GM23338 (cell line): ENCODE results near the gene MAGI1. TPM values are rescaled to one million over a fixed set of nuclear protein-coding genes. Genes with fewer than 3 reads are reported as not detected.
A peak's percentile ranks its signal among the peaks of the same experiment; 100 is the strongest.

Experiments
- ATAC-seq: fragments of 200-7000 bp; cut with Tn5 transposase; 3 replicates; pipeline ENCODE4 v1.9.1; 2020
- DNase-seq: peaks from one replicate; pipeline ENCODE4 v3.0.0-alpha.2; 2015; ENCODE audit warnings: low spot score
- H2AFZ ChIP-seq: fragments of 200-600 bp; sonication (generic); 2 replicates; pipeline ENCODE4 v1.8.0; 2016; ENCODE audit warnings: antibody characterized with exemption, mild to moderate bottlenecking, moderate library complexity
- H3F3A ChIP-seq: fragments of 200-600 bp; sonication (generic); replicated peaks from 2 replicates; pipeline ENCODE4 v1.8.0; 2017; ENCODE audit warnings: antibody characterized with exemption, mixed run types, low read depth
- H3K27ac ChIP-seq: fragments of 200-600 bp; sonication (generic); 2 replicates; pipeline ENCODE4 v1.6.1; 2016; ENCODE audit warnings: low read depth
- H3K27me3 ChIP-seq: fragments of 200-600 bp; sonication (generic); 2 replicates; pipeline ENCODE4 v1.8.0; 2016; ENCODE audit warnings: mild to moderate bottlenecking, mixed run types, moderate library complexity; ENCODE audit not compliant: insufficient read depth
- H3K36me3 ChIP-seq: fragments of 200-600 bp; sonication (generic); 2 replicates; pipeline ENCODE4 v1.8.0; 2016; ENCODE audit warnings: mild to moderate bottlenecking; ENCODE audit not compliant: insufficient read depth
- H3K4me1 ChIP-seq: fragments of 200-600 bp; sonication (generic); 2 replicates; pipeline ENCODE4 v1.8.0; 2016; ENCODE audit warnings: mild to moderate bottlenecking, moderate library complexity; ENCODE audit not compliant: insufficient read depth
- H3K4me2 ChIP-seq: fragments of 200-600 bp; sonication (generic); 2 replicates; pipeline ENCODE4 v1.7.1; 2017; ENCODE audit warnings: mixed run types
- H3K4me3 ChIP-seq: fragments of 200-600 bp; sonication (generic); 2 replicates; pipeline ENCODE4 v1.6.1; 2016; ENCODE audit warnings: mixed run types
- H3K79me2 ChIP-seq: fragments of 200-600 bp; sonication (generic); replicated peaks from 2 replicates; pipeline ENCODE4 v1.8.0; 2017; ENCODE audit warnings: mild to moderate bottlenecking; ENCODE audit not compliant: insufficient read depth
- H3K9me2 ChIP-seq: fragments of 200-600 bp; sonication (generic); 2 replicates; pipeline ENCODE4 v1.8.0; 2017; ENCODE audit not compliant: insufficient read depth
- H4K20me1 ChIP-seq: fragments of 200-600 bp; sonication (generic); replicated peaks from 2 replicates; pipeline ENCODE4 v1.8.0; 2017; ENCODE audit warnings: mild to moderate bottlenecking; ENCODE audit not compliant: insufficient read depth
- H3K27ac Mint-ChIP-seq: 2 replicates; pipeline ENCODE4 v1.8.0; 2020; ENCODE audit warnings: inconsistent platforms, mild to moderate bottlenecking, moderate library complexity, mixed read lengths
- H3K27me3 Mint-ChIP-seq: 3 replicates; pipeline ENCODE4 v1.8.0; 2022; ENCODE audit warnings: low read depth, mild to moderate bottlenecking, moderate library complexity, mixed read lengths, inconsistent platforms; ENCODE audit not compliant: insufficient read depth, poor library complexity
- H3K36me3 Mint-ChIP-seq: 3 replicates; pipeline ENCODE4 v1.8.0; 2021; ENCODE audit warnings: low read depth, mild to moderate bottlenecking, inconsistent platforms, moderate library complexity, mixed read lengths
- H3K4me1 Mint-ChIP-seq: 3 replicates; pipeline ENCODE4 v1.8.0; 2020; ENCODE audit warnings: mild to moderate bottlenecking, inconsistent platforms, mixed read lengths
- H3K4me3 Mint-ChIP-seq: 3 replicates; pipeline ENCODE4 v1.8.0; 2021; ENCODE audit warnings: moderate library complexity, mild to moderate bottlenecking, inconsistent platforms, mixed read lengths
- H3K9me3 Mint-ChIP-seq: 3 replicates; pipeline ENCODE4 v1.8.0; 2020; ENCODE audit warnings: moderate library complexity, mild to moderate bottlenecking, inconsistent platforms, mixed read lengths
- EZH2 ChIP-seq: fragments of 200-600 bp; sonication (generic); IDR thresholded peaks from one replicate; pipeline ENCODE4 v1.8.0; 2017; ENCODE audit warnings: antibody characterized with exemption, mild to moderate bottlenecking, low read depth; ENCODE audit not compliant: unreplicated experiment
- JUNB ChIP-seq: IDR thresholded peaks from one replicate; pipeline ENCODE4 v1.6.1; 2016; ENCODE audit warnings: antibody characterized with exemption; ENCODE audit not compliant: unreplicated experiment
- STAT1 ChIP-seq: IDR thresholded peaks from one replicate; pipeline ENCODE4 v1.6.1; 2016; ENCODE audit warnings: antibody characterized with exemption; ENCODE audit not compliant: unreplicated experiment
- ZNF114 ChIP-seq: fragments of 250-450 bp; sonication (Bioruptor Pico); IDR thresholded peaks from 2 replicates; pipeline ENCODE4 v1.5.0; 2020; ENCODE audit warnings: mild to moderate bottlenecking, moderate library complexity
- polyA plus RNA-seq: library from polyadenylated mRNA; unstranded; fragments of >200 nt; fragmentation: Nextera tagmentation; extraction: Ambion mirVana; gene quantifications from 2 replicates; pipeline ENCODE4 v1.2.1, GENCODE V29; 2016
- total RNA-seq: library from RNA; depleted of rRNA; stranded (reverse); fragments of >200 nt; shearing (Covaris generic); gene quantifications from 2 replicates; pipeline ENCODE4 v1.2.3, GENCODE V29; 2014
- TF ChIP-seq, protein P1 (sequence below): fragments of 250-450 bp; sonication (Bioruptor Pico); IDR thresholded peaks from 2 replicates; pipeline ENCODE4 v1.5.0; 2020; ENCODE audit warnings: mild to moderate bottlenecking, moderate library complexity

MAGI1 gene
- total and polyA plus RNA-seq, 2 experiments from 2014 or later = 27.4 to 71.2 TPM

DNA sequence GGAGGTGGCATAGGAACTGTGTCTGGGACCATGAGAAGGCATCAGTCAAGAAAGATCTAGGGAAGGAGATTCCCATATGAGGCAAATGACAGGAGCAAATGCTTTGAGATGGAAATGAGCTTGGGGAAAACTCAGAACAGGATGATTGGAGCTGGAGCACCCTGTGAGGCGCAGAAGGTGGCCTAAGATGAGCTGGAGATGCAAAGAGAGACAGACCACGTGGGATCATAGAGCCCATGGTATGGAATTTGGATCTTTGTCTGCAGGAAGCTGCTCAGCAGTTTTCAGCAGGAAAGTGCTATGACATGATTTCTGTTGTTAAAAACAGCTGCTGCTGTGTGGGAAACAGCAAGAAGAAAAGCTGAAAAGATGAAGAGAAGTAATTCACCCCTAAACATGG lies 310.6 kb downstream of the MAGI1 start:
- Histone ChIP-seq H3K36me3 (no peaks in the 10 kb centered on the region), H3K4me1 (peaks cover 27% of the 10 kb centered on the region), H3K4me2 (no peak overlapping the region), H3K9me2 (0 out of 2 replicates have a peak, but pooled peaks cover 3% of the 10 kb centered on the region), H3K4me3 (no peak overlapping the region), H3K27me3 (no peaks in the 10 kb centered on the region), H3K27ac (no peak overlapping the region), H4K20me1 (no peaks in the 10 kb centered on the region; the same call in 1 of the 2 replicates), H3F3A (no peaks in the 10 kb centered on the region), H3K79me2 (peaks cover 22% of the 10 kb centered on the region), H2AFZ (no peak overlapping the region)
- DNase-seq (peak; percentile 39), ATAC-seq (peak; percentile 71)
- H3K4me3 Mint-ChIP-seq = no peak overlapping the region
- peaks cover 4% of the 10 kb centered on the region for H3K27me3 Mint-ChIP-seq
- peaks cover 5% of the 10 kb centered on the region; the same call in 1 of the 3 replicates for H3K36me3 Mint-ChIP-seq
- peak overlapping the region; percentile 3; the same call in 1 of the 2 replicates for H3K27ac Mint-ChIP-seq
- no peaks in the 10 kb centered on the region; the same call in 2 of the 3 replicates for H3K9me3 Mint-ChIP-seq
- peaks cover 45% of the 10 kb centered on the region for H3K4me1 Mint-ChIP-seq
- TF ChIP-seq, protein P1, sequence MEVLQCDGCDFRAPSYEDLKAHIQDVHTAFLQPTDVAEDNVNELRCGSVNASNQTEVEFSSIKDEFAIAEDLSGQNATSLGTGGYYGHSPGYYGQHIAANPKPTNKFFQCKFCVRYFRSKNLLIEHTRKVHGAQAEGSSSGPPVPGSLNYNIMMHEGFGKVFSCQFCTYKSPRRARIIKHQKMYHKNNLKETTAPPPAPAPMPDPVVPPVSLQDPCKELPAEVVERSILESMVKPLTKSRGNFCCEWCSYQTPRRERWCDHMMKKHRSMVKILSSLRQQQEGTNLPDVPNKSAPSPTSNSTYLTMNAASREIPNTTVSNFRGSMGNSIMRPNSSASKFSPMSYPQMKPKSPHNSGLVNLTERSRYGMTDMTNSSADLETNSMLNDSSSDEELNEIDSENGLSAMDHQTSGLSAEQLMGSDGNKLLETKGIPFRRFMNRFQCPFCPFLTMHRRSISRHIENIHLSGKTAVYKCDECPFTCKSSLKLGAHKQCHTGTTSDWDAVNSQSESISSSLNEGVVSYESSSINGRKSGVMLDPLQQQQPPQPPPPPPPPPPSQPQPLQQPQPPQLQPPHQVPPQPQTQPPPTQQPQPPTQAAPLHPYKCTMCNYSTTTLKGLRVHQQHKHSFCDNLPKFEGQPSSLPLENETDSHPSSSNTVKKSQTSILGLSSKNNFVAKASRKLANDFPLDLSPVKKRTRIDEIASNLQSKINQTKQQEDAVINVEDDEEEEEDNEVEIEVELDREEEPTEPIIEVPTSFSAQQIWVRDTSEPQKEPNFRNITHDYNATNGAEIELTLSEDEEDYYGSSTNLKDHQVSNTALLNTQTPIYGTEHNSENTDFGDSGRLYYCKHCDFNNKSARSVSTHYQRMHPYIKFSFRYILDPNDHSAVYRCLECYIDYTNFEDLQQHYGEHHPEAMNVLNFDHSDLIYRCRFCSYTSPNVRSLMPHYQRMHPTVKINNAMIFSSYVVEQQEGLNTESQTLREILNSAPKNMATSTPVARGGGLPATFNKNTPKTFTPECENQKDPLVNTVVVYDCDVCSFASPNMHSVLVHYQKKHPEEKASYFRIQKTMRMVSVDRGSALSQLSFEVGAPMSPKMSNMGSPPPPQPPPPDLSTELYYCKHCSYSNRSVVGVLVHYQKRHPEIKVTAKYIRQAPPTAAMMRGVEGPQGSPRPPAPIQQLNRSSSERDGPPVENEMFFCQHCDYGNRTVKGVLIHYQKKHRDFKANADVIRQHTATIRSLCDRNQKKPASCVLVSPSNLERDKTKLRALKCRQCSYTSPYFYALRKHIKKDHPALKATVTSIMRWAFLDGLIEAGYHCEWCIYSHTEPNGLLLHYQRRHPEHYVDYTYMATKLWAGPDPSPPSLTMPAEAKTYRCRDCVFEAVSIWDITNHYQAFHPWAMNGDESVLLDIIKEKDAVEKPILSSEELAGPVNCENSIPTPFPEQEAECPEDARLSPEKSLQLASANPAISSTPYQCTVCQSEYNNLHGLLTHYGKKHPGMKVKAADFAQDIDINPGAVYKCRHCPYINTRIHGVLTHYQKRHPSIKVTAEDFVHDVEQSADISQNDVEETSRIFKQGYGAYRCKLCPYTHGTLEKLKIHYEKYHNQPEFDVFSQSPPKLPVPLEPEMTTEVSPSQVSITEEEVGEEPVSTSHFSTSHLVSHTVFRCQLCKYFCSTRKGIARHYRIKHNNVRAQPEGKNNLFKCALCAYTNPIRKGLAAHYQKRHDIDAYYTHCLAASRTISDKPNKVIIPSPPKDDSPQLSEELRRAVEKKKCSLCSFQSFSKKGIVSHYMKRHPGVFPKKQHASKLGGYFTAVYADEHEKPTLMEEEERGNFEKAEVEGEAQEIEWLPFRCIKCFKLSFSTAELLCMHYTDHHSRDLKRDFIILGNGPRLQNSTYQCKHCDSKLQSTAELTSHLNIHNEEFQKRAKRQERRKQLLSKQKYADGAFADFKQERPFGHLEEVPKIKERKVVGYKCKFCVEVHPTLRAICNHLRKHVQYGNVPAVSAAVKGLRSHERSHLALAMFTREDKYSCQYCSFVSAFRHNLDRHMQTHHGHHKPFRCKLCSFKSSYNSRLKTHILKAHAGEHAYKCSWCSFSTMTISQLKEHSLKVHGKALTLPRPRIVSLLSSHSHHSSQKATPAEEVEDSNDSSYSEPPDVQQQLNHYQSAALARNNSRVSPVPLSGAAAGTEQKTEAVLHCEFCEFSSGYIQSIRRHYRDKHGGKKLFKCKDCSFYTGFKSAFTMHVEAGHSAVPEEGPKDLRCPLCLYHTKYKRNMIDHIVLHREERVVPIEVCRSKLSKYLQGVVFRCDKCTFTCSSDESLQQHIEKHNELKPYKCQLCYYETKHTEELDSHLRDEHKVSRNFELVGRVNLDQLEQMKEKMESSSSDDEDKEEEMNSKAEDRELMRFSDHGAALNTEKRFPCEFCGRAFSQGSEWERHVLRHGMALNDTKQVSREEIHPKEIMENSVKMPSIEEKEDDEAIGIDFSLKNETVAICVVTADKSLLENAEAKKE (CRISPR knock-in tag) = peak; percentile 79; the same call in 1 of the 2 replicates
- TF ChIP-seq EZH2 (no peak), STAT1 (no peak), ZNF114 (CRISPR knock-in tag) (no peak)

DNA sequence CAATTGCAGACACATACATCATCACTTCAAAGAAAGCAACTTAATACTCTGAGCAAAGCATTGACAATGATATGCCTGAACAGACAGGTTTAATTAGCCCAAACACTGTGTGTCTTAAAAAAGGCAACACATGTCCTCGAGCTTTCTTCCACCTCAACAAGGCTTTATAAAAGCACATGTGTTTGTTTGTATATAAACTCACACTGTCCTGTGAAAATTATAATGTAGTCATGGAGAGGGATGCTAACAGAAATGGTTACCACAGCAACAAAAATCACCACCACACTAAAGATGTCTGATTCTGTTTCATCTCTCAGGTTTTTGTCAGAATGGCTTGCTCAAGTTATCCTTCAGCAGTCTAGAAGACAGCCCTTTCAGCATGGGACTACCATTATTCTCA lies 314.7 kb downstream of the MAGI1 start:
- peaks cover 39% of the 10 kb centered on the region for H3K4me1 Mint-ChIP-seq
- H3K27me3 Mint-ChIP-seq = peaks cover 6% of the 10 kb centered on the region
- no peaks in the 10 kb centered on the region; the same call in 2 of the 3 replicates for H3K9me3 Mint-ChIP-seq
- ATAC-seq (no peak), DNase-seq (no peak)
- H3K27ac Mint-ChIP-seq = no peak overlapping the region
- H4K20me1 ChIP-seq = no peaks in the 10 kb centered on the region
- no peaks in the 10 kb centered on the region for H3F3A ChIP-seq
- H3K4me3 ChIP-seq = no peak overlapping the region
- peaks cover 5% of the 10 kb centered on the region; the same call in 1 of the 2 replicates for H3K9me2 ChIP-seq
- peaks cover 8% of the 10 kb centered on the region for H3K79me2 ChIP-seq
- H3K27me3 ChIP-seq = no peaks in the 10 kb centered on the region
- H3K4me1 ChIP-seq = peaks cover 30% of the 10 kb centered on the region
- no peak overlapping the region for H2AFZ ChIP-seq
- no peak overlapping the region for H3K4me3 Mint-ChIP-seq
- H3K4me2 ChIP-seq = no peak overlapping the region
- no peak overlapping the region for H3K27ac ChIP-seq
- no peaks in the 10 kb centered on the region for H3K36me3 ChIP-seq
- H3K36me3 Mint-ChIP-seq = peaks cover 5% of the 10 kb centered on the region; the same call in 1 of the 3 replicates
- TF ChIP-seq, protein P1 (CRISPR knock-in tag) = no peak
- TF ChIP-seq JUNB = no peak
